HUES64 (cell line): ENCODE measurements around the gene INSIG2.

Source experiments
- H3K27ac ChIP-seq: 2 replicates; pipeline ENCODE4 v1.7.0; 2013; ENCODE audit warnings: low read depth, low read length, inconsistent platforms
- H3K27me3 ChIP-seq: 2 replicates; pipeline ENCODE4 v1.6.1; 2013; ENCODE audit warnings: mild to moderate bottlenecking, low read length; ENCODE audit not compliant: insufficient read depth
- H3K36me3 ChIP-seq: 2 replicates; pipeline ENCODE4 v1.6.1; 2013; ENCODE audit warnings: mild to moderate bottlenecking, low read length; ENCODE audit not compliant: insufficient read depth
- H3K4me1 ChIP-seq: 2 replicates; pipeline ENCODE4 v1.6.1; 2013; ENCODE audit warnings: mild to moderate bottlenecking, low read length, moderate library complexity; ENCODE audit not compliant: insufficient read depth
- H3K4me3 ChIP-seq: 2 replicates; pipeline ENCODE4 v1.5.1; 2013; ENCODE audit warnings: mild to moderate bottlenecking, low read length, moderate library complexity
- H3K9ac ChIP-seq: 2 replicates; pipeline ENCODE4 v1.6.1; 2013; ENCODE audit warnings: mild to moderate bottlenecking, low read depth, low read length
- H3K9me3 ChIP-seq: 2 replicates; pipeline ENCODE4 v1.6.1; 2013; ENCODE audit warnings: low read depth, low read length; ENCODE audit not compliant: insufficient read depth
- WGBS: fragments of 150-250, 120-280 bp; methylation state at CpG from one replicate; pipeline ENCODE4 v1.1.7; 2013; ENCODE audit warnings: missing lambda C conversion rate; 5-methylcytosine and 5-hydroxymethylcytosine counted together

The INSIG2 gene

DNA sequence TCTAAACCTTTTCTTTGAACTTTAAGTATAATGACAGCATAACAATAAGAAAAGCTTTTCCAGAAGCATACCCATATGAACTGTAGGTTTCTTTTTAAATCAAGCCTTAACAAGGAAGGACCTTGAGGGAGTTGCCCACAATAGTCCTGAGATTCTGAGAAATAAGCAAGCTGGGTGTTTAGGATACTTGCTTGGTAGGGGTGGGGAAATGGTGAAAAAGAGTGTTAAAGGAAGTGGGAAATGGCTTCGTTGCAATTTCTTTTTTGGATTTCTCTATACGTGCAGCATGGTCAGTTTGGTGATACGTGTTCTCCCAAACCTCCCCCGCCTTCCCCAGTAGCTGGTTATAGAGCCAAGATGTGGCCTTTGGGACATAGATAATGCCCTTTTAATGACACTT is 17.2 kb downstream of the INSIG2 start:
- Histone ChIP-seq H3K4me1 (peaks cover 6% of the 10 kb centered on the region; the same call in 1 of the 2 replicates), H3K9me3 (no peaks in the 10 kb centered on the region), H3K36me3 (peaks cover 70% of the 10 kb centered on the region), H3K4me3 (no peak overlapping the region), H3K27me3 (no peaks in the 10 kb centered on the region), H3K9ac (no peak overlapping the region), H3K27ac (no peak overlapping the region)
- WGBS, result 86% methylated on average over 4 of the region's 4 CpGs

DNA sequence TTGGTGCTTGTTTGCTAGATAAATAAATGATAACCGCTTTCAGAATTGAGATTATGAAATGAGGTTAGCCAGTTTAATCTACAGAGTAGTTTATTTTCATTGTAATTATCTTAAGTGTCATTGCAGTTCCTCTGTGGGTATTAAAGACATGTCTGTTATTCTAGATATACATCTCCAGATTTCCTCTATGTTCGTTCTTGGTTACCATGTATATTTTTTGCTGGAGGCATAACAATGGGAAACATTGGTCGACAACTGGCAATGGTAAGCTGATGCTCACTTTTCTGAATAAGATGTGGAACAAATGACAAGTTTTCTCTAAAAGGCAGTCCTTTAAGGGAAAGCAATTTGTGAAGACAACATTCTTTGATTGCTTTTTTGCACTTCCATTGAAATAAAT is 18.7 kb downstream of the INSIG2 start:
- 90% methylated on average over 3 of the region's 3 CpGs for WGBS
- no peak overlapping the region for H3K27ac ChIP-seq
- H3K4me1 ChIP-seq, result peaks cover 6% of the 10 kb centered on the region; the same call in 1 of the 2 replicates
- H3K9me3 ChIP-seq, result no peaks in the 10 kb centered on the region
- peaks cover 63% of the 10 kb centered on the region for H3K36me3 ChIP-seq
- H3K9ac ChIP-seq, result no peak overlapping the region
- H3K4me3 ChIP-seq, result no peak overlapping the region
- H3K27me3 ChIP-seq, result no peaks in the 10 kb centered on the region

DNA sequence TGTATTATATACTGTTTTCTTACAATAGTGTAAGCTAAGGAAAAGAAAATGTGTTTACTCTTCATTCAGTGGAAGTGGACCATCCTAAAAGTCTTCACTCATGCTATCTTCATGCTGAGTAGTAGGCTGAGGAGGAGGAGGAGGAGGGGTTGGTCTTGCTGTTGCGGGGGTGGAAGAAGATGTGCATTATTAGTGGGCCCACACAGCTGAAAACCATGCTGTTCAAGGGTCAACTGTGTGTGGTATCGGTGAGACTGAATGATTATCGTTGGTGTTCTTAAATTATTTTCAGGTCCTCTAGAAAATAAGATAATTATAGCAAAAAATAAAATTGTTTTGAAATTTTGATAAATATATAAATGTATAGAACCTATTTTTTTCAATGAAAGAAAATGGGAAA is 22.0 kb downstream of the INSIG2 start:
- Histone ChIP-seq H3K9me3 (no peaks in the 10 kb centered on the region), H3K27me3 (no peaks in the 10 kb centered on the region), H3K9ac (no peak overlapping the region), H3K36me3 (peaks cover 43% of the 10 kb centered on the region), H3K4me1 (peaks cover 5% of the 10 kb centered on the region; the same call in 1 of the 2 replicates), H3K4me3 (no peak overlapping the region), H3K27ac (no peak overlapping the region)
- WGBS, result 98% methylated on average over 3 of the region's 3 CpGs

DNA sequence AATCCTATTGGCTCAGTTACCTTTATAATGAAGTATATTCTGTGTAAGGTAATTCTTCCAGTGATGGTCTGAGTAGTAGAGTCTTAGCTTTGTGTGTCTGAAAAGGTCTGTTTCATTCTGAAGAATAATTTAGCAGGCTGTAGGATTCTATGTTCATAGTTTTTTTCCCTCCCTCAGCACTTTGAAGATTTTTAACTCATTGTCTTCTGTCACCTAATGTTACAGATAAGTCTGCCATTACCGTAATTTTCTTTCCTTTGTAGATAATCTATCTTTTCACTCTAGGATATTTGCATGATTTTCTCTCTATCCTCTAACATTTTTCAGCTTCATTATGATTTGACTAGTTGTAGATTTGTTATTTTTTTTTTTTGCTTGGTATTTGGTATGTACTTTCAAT is 22.7 kb downstream of the INSIG2 start:
- H3K9ac ChIP-seq, result no peak overlapping the region
- no peaks in the 10 kb centered on the region for H3K4me1 ChIP-seq
- H3K27me3 ChIP-seq, result no peaks in the 10 kb centered on the region
- WGBS, result 100% methylated on average over 1 of the region's 1 CpG
- no peak overlapping the region for H3K4me3 ChIP-seq
- H3K36me3 ChIP-seq, result peaks cover 38% of the 10 kb centered on the region
- H3K9me3 ChIP-seq, result no peaks in the 10 kb centered on the region
- H3K27ac ChIP-seq, result no peak overlapping the region

DNA sequence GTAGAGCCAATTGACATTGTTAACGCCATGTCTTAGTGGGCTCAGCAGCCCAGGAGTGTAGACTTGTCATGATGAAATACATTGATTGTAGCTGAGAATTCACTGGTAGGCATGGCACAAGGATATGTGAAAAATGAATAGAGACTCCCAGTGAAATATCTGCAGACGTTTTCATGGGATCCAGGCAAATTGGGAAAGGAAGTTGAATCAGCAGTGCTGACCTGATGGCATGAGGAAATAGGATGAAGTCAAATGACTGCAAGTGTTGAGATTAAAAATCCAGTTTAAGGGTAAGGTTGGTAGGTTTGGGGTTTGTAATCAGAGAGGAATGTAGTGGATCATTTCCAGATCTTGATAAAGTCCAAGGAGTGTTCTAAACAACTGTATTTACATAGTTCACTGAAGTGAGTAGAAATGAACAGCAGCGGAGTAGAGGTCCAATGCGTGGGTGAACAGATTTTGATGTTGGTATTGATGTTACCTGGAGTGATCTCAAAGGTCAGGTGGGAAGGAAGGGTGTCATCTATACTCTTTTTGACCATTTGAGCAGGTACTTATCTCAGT is 24.6 kb downstream of the INSIG2 start:
- Histone ChIP-seq H3K27me3 (no peaks in the 10 kb centered on the region), H3K36me3 (peaks cover 20% of the 10 kb centered on the region), H3K9me3 (no peaks in the 10 kb centered on the region), H3K4me1 (no peaks in the 10 kb centered on the region; the same call in 1 of the 2 replicates), H3K9ac (no peak overlapping the region), H3K27ac (no peak overlapping the region), H3K4me3 (no peak overlapping the region)
- 89% methylated on average over 4 of the region's 4 CpGs for WGBS

DNA sequence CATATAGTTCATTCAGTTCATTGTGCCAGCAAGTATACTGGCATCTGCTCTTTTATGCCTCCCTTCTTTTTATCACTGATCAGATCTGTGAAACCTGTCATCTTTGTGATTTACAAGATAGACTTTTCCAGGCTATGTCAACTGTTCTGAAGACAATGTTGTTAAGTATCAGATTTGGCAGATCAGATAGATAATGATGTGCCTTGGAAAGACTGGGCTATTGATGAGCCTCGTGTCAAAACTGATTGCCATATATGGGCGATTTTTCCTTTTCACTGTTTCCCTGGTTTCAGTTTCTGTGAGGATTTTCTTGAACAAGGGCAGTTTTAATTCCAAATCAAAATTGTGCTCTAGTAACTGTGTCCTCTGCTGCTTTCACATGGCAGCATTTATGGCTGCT is 26.6 kb downstream of the INSIG2 start:
- no peaks in the 10 kb centered on the region; the same call in 1 of the 2 replicates for H3K4me1 ChIP-seq

GRCh38 chr2:118115761-118116160 is 27.5 kb downstream of the INSIG2 start:
- H3K9ac ChIP-seq, result no peak overlapping the region
- no peaks in the 10 kb centered on the region; the same call in 1 of the 2 replicates for H3K36me3 ChIP-seq
- H3K27ac ChIP-seq, result no peak overlapping the region
- no peaks in the 10 kb centered on the region; the same call in 1 of the 2 replicates for H3K4me1 ChIP-seq
- H3K9me3 ChIP-seq, result no peaks in the 10 kb centered on the region
- H3K4me3 ChIP-seq, result no peak overlapping the region
- WGBS, result 94% methylated on average over 4 of the region's 4 CpGs
- no peaks in the 10 kb centered on the region for H3K27me3 ChIP-seq

More for the DNA sequence above, 26.6 kb downstream of the INSIG2 start:
- no peak overlapping the region for H3K9ac ChIP-seq
- H3K9me3 ChIP-seq, result no peaks in the 10 kb centered on the region
- no peak overlapping the region for H3K27ac ChIP-seq
- WGBS, result 84% methylated on average over 2 of the region's 2 CpGs
- H3K27me3 ChIP-seq, result no peaks in the 10 kb centered on the region
- H3K36me3 ChIP-seq, result peaks cover 5% of the 10 kb centered on the region; the same call in 1 of the 2 replicates
- H3K4me3 ChIP-seq, result no peak overlapping the region

DNA sequence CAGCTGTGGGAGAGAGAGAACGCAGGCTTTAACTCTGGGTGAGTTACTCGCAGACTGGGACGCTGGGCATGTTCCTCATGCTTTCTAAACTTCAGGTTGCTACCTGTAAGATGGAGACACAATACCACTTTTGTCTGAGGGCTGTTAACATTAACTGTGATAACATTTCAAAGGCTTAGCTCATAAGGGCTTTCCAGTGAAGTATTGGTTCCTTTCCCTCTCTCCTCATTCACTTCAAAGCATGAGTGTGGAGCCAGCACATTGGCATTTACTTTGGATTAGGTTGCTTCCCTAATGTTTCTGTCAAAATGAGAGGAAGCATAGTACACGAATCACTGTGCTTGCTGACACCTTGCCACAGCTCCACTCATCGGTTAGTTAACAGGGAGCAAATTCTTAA is 30.2 kb downstream of the INSIG2 start:
- Histone ChIP-seq H3K27ac (no peak overlapping the region), H3K4me1 (no peaks in the 10 kb centered on the region; the same call in 1 of the 2 replicates), H3K36me3 (no peaks in the 10 kb centered on the region), H3K9me3 (no peaks in the 10 kb centered on the region), H3K9ac (no peak overlapping the region), H3K27me3 (no peaks in the 10 kb centered on the region), H3K4me3 (no peak overlapping the region)
- 88% methylated on average over 5 of the region's 5 CpGs for WGBS

DNA sequence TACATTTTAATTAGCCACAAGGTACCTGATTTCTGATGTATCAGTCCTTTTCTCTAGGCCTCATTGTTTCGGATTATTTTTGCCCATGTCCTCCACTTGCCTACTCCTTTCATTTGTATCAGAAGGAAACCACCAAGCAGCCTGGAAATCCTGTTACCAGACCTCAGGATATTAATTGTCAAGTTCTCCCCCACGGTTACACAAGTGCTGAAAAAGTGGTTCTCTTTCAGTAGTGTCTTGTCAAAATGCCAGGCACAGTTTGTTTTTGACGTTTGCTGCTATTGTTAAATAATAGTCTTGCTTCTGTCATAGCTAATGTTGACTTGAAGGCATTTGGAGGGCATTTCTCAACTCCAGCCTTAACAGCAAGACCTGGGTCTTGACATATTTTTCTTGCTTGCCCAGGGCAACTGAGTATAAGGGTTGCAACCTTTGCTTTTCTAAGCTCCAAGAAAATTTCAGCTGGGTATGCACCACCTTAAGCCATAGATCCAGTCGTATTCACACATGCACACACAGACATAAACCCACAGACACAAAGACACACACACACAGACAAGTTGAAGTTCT is 31.0 kb downstream of the INSIG2 start:
- Histone ChIP-seq H3K4me1 (no peaks in the 10 kb centered on the region; the same call in 1 of the 2 replicates), H3K27me3 (no peaks in the 10 kb centered on the region), H3K9ac (no peak overlapping the region), H3K36me3 (no peaks in the 10 kb centered on the region), H3K27ac (no peak overlapping the region), H3K9me3 (no peaks in the 10 kb centered on the region), H3K4me3 (no peak overlapping the region)
- 87% methylated on average over 4 of the region's 4 CpGs for WGBS

DNA sequence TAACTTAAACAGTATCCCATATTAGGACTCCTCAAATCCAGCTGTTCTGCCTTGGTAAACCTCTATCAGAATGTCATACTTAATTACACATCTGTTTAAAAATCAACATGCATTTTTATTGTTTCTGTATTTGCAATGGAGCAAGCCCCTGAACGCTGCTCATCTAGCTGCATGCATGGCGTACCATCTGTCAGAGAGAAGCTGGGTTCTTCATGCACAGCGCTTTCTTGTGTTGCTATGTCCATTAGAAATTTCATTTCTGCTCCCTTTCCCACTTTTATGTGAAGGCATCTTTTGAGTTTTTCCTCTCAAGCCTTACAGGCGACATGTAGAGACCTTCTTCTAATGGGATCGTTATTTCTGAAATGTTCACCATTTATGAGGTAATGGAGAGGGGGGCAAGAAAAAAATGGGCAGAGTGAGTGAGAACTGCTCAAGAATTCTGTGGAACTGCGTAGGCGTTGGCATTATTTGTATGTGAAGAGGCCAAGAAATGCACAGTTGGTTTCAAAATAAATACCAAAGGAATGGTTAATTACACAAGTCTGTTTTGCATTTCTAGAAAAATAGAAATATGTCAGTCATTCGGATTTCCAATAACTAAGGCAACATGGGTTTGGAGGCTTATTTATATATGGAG is 31.6 kb downstream of the INSIG2 start:
- no peak overlapping the region for H3K4me3 ChIP-seq
- no peaks in the 10 kb centered on the region; the same call in 1 of the 2 replicates for H3K4me1 ChIP-seq
- 94% methylated on average over 8 of the region's 8 CpGs for WGBS
- no peak overlapping the region for H3K27ac ChIP-seq
- H3K9me3 ChIP-seq, result no peaks in the 10 kb centered on the region
- H3K27me3 ChIP-seq, result no peaks in the 10 kb centered on the region
- no peak overlapping the region for H3K9ac ChIP-seq
- no peaks in the 10 kb centered on the region for H3K36me3 ChIP-seq

- no peak overlapping the region for H3K9ac ChIP-seq
- H3K27me3 ChIP-seq, result no peaks in the 10 kb centered on the region
- no peaks in the 10 kb centered on the region for H3K36me3 ChIP-seq
Measured at GRCh38 chr2:118120401-118120780, 32.1 kb downstream of the INSIG2 start.

More at GRCh38 chr2:118120401-118120780, 32.1 kb downstream of the INSIG2 start:
- no peaks in the 10 kb centered on the region; the same call in 1 of the 2 replicates for H3K4me1 ChIP-seq
- no peaks in the 10 kb centered on the region for H3K9me3 ChIP-seq
- no peak overlapping the region for H3K4me3 ChIP-seq
- WGBS, result 100% methylated on average over 1 of the region's 4 CpGs
- no peak overlapping the region for H3K27ac ChIP-seq
